ENCODE results near the gene DHTKD1. TPM values are rescaled to one million over a fixed set of nuclear protein-coding genes. Genes with fewer than 3 reads are reported as not detected.

Gene DHTKD1
- total RNA-seq, 1 donor from 2014 or later: 12.6 TPM

DNA sequence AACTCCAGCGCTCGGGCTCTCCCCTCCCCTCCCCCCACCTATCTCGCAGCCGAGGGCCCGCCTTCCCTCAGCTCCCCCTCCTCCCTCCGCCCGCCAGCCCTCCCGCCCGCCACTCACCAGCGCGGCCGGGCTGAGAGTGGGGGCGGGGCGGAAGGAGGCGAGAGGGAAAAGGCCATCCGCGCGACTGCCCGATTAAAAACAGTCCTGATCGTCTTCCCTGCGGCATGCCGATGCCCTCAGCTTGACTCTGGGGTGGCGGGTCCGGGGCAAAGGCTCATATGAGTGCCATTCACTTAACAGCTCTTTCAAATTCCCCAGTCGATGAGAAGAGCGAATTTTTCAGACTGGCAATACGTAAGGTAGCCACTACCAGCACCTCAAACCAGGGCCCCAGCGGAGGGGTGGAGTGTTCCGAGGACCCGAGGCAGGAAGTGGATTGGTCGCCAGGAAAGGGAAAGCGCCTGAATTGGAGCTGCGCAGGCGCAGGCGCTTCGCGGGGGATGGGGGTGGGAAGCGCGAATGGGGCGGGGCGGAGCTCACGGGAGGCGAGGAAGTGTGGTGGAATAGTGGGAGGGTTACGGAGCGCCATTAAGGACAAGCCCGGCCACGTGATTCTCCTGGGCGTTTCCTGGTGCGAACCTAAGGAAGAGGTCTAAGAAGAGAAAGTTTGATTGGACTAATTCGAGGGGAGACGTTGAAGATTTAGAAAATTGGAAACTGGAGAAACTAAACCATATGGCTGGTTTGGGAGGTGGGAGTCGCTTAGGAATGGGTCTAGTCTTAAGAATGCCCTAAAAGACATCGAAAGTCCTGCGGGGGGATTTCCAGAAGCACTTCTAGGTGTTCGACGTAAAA lies 25.7 kb upstream of the DHTKD1 start, which contains the start of gene UPF2:
Gene UPF2, minus strand, starts transcription at position 13 of the 855 bp plus-strand sequence. CDS start 7,386 bp downstream, outside the sequence.
- peak within 1 kb of the TSS; percentile 91 to 95 for H3K4me3 ChIP-seq
- intact Hi-C loops (cut with DNase I): loop anchor here (1.0 to 2.0 kb wide), 3 partner anchors 25 to 1260 kb away; partner anchors contain the start of genes DHTKD1 and SEC61A2

DNA sequence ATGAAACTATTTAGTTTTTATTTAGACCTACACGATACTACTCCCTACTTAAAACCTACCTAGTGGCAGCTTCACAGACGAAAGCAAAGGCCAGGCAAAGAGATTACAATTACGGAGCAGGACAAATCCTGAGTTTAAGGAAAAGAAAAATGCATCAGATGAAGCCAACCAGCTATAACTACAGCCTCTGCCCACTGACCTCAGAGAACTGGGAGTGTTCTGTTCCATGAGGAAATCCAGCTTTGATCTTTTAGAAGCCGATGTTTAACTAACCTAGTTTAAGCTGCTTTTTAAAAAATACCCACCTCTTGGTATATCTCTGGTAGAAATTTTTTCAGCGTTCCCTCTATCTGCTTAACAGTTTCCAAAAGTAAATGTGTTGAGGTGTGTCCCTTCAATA lies 23.2 kb upstream of the DHTKD1 start:
- Histone ChIP-seq H3K27me3 (no peaks in the 10 kb centered on the region), H3K4me1 (peaks cover 0 to 2% of the 10 kb centered on the region in 2 donors), H3K4me3 (no peak overlapping the region), H3K9me3 (no peaks in the 10 kb centered on the region), H3K27ac (no peak overlapping the region), H3K36me3 (no peaks in the 10 kb centered on the region)
- TF ChIP-seq, protein P1, sequence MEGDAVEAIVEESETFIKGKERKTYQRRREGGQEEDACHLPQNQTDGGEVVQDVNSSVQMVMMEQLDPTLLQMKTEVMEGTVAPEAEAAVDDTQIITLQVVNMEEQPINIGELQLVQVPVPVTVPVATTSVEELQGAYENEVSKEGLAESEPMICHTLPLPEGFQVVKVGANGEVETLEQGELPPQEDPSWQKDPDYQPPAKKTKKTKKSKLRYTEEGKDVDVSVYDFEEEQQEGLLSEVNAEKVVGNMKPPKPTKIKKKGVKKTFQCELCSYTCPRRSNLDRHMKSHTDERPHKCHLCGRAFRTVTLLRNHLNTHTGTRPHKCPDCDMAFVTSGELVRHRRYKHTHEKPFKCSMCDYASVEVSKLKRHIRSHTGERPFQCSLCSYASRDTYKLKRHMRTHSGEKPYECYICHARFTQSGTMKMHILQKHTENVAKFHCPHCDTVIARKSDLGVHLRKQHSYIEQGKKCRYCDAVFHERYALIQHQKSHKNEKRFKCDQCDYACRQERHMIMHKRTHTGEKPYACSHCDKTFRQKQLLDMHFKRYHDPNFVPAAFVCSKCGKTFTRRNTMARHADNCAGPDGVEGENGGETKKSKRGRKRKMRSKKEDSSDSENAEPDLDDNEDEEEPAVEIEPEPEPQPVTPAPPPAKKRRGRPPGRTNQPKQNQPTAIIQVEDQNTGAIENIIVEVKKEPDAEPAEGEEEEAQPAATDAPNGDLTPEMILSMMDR (IDR thresholded peaks at IDR 0.05): no peak
- DNase-seq (ENCODE audit: low spot score in 2 of 2): no peak
- intact Hi-C loops (cut with DNase I): no loop called here

More for the DNA sequence above, 25.7 kb upstream of the DHTKD1 start, which contains the start of gene UPF2:
- Histone ChIP-seq H3K27me3 (no peaks in the 10 kb centered on the region), H3K4me1 (peaks cover 0 to 2% of the 10 kb centered on the region in 2 donors), H3K36me3 (no peaks in the 10 kb centered on the region), H3K9me3 (no peaks in the 10 kb centered on the region), H3K27ac (peak within 1 kb of the TSS; percentile 91 to 93)
- DNase-seq (ENCODE audit: low spot score in 2 of 2): peak; percentile 95 to 99
- TF ChIP-seq, protein P1 (IDR thresholded peaks at IDR 0.05): no peak

DNA sequence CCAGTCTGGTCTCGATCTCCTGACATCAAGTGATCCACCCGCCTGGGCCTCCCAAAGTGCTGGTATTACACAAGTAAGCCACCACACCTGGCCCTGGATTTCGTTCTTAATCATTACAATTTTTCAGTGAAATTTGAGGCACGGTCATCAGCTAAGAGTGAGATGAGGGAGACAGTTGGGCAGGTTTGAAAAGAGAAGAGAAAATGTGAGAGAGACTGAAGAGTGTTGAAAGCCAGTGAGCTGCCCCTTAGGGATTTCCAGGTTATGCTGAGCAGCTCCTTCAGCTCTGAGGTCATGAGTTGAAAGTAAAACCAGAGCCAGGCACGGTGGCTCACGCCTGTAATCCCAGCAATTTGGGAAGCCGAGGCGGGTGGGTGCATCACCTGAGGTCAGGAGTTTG lies 20.2 kb upstream of the DHTKD1 start:
- TF ChIP-seq, protein P1 (IDR thresholded peaks at IDR 0.05): no peak
- Histone ChIP-seq H3K27me3 (no peaks in the 10 kb centered on the region), H3K9me3 (no peaks in the 10 kb centered on the region), H3K4me1 (no peaks in the 10 kb centered on the region), H3K36me3 (no peaks in the 10 kb centered on the region), H3K27ac (no peak overlapping the region), H3K4me3 (no peak overlapping the region)
- DNase-seq (ENCODE audit: low spot score in 2 of 2): no peak
- intact Hi-C loops (cut with DNase I): no loop called here

DNA sequence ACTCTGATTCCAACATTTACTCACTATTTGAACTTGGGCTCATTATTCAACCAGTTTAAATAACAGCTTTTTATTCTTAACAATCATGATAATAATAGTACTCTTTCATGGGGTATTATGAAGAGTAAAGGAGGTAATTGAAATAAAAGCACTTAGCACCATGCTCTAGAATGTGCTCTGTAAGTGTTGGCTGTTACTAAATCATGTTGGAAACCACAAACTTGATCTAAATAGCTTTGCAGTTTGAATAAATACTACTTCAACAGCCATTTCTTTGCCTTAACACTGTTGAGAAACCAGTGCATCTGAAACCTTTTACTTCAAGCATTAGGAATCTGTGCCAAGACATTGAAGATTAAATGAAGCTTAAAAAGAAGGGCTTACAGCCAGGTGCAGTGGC lies 18.2 kb upstream of the DHTKD1 start:
- TF ChIP-seq, protein P1 (IDR thresholded peaks at IDR 0.05): no peak
- Histone ChIP-seq H3K27ac (no peak overlapping the region), H3K4me3 (no peak overlapping the region), H3K27me3 (no peaks in the 10 kb centered on the region), H3K4me1 (peaks cover 0 to 4% of the 10 kb centered on the region in 2 donors), H3K9me3 (no peaks in the 10 kb centered on the region), H3K36me3 (no peaks in the 10 kb centered on the region)
- no peak for DNase-seq (ENCODE audit: low spot score in 2 of 2)
- intact Hi-C loops (cut with DNase I): no loop called here

DNA sequence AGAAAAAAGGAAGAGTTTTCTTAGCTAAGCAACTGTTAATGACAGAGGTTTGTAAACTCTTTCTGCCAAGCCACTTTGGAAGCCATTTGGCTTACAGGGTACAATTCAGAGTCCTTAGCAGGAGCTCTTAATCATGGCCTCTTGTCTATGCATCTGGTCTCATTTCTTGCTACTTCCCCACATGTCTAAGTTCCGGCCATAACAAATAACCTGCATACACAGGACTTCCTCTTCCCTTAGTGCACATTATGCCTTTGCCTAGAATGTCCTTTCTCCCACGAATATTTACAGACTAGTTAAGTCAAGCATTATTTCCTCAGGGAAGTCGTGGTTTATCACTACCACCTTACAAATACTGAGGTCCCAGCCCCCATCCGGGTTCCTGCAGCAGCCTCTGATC lies 17.5 kb upstream of the DHTKD1 start:
- TF ChIP-seq, protein P1 (IDR thresholded peaks at IDR 0.05): no peak
- Histone ChIP-seq H3K4me3 (no peak overlapping the region), H3K4me1 (peaks cover 0 to 4% of the 10 kb centered on the region in 2 donors), H3K9me3 (no peaks in the 10 kb centered on the region), H3K27ac (no peak overlapping the region), H3K36me3 (no peaks in the 10 kb centered on the region), H3K27me3 (no peaks in the 10 kb centered on the region)
- no peak for DNase-seq (ENCODE audit: low spot score in 2 of 2)
- intact Hi-C loops (cut with DNase I): no loop called here

Data from ascending aorta (tissue), 2 donors.